Measurements from ENCODE around the gene SLC1A4.

GRCh38 chr2:64945973-64946768 lies 43.0 kb upstream of the SLC1A4 start:
- TF ChIP-seq CTCF (IDR thresholded peaks at IDR 0.05) (no peak), POLR2A (IDR thresholded peaks at IDR 0.05) (no peak)

All from adrenal gland (tissue), 5 donors.